Muscle of arm (tissue), 12 donors: ENCODE data around the gene PLOD2. TPM values are rescaled to one million over a fixed set of nuclear protein-coding genes. Genes with fewer than 3 reads are reported as not detected.

Experiments used
- DNase-seq: peaks from one replicate; pipeline ENCODE4 v3.0.0-alpha.2; 2013
- polyA plus RNA-seq, 12 donors: library from polyadenylated mRNA; unstranded; fragments of 120-200 nt; gene quantifications; one replicate each; pipeline ENCODE4 v1.2.1, GENCODE V29; 2013; ENCODE audit not compliant: insufficient read length in 12 of 12

Gene PLOD2
- polyA plus RNA-seq, 12 donors, result 13.4 to 80.7 (median 26.4) TPM; not detected in 1

DNA sequence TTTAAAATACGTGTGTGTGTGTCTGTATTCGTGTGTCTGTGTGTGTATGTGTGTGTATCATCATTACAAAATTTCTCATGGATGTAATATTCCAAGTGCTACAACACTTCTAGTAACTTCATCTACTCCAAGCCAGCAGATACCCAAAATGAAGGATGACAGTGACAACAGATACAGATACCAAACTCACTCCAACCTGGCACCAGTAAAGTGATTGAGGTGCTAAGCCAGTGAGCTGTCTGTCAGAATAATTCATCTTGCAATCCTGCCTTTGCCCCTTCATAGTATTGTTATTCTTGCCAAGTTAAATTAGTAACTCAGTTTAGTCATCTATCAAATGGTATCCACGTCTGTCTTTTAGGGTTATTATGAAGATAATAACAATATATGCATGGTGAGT, 58.1 kb downstream of the PLOD2 start:
- DNase-seq, result no peak

- no peak for DNase-seq
Observed at GRCh38 chr3:146101538-146101937, 59.4 kb downstream of the PLOD2 start.

DNA sequence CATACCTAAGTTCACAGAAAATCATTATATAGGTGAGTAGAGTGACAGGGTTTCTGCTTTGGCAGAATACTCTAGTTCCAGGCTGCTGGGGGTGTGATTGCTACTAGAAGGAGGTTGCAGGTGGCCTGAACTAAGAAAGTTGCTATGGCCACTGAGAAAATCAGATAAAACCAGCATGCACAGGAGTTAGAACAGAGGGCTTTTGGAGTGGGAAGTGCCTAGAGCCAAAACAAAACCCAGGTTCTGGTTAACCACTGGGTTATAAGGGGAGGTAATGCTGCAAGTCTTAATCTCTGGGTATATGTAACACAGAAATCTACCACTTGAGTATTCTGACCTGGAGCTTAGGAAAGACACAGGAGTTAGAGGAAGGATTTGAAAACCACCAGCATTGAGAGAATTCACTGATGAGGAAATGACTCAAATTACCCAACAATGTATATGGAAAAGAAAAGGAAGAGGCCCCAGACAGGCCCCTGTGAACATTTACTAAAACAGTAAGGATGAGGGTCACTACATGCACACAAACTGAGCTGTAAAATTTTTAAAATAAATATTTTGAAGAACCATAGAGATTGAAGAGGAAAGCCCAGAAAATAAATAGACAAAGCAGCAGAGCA, 60.0 kb downstream of the PLOD2 start:
- no peak for DNase-seq

DNA sequence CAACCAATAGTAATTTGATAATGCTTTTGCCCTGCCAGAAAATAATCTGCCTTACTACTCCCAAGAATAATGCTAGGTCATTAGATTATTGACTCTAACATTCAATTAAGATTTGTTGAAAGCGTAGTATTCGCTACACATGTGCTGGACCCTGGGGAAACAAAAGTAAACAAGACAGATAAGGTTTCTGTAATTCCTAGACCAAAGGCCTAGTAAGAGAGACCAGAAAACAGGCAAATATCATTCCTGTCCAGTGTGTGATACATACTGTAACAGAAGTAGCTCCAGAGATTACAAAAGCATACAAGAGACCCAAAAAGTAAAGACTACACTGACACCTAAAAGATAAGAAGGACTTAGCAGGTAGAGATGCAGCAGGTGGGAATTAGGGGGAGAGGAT, 60.8 kb downstream of the PLOD2 start:
- DNase-seq, result no peak

- no peak for DNase-seq
Observed at GRCh38 chr3:146099316-146099715, 61.7 kb downstream of the PLOD2 start.

DNA sequence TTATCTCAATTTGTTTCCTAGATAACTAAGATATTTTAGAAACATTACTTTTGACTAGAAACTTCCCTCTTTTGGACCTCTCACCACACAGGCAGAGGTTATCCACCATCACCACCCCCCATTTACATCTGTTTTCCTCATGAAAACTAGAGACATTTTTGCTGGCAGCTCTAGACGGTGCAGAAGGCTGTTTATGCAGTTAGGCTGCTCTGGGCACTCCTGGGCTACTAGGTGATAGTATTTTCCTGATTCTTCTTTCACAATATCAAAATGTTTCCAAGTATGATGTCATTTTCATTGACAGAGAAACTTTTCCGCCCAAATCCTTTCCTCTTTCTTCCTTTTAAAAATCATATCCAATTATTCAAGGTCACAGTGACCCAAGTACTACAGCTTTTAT, 67.1 kb downstream of the PLOD2 start:
- DNase-seq, result peak; percentile 50

DNA sequence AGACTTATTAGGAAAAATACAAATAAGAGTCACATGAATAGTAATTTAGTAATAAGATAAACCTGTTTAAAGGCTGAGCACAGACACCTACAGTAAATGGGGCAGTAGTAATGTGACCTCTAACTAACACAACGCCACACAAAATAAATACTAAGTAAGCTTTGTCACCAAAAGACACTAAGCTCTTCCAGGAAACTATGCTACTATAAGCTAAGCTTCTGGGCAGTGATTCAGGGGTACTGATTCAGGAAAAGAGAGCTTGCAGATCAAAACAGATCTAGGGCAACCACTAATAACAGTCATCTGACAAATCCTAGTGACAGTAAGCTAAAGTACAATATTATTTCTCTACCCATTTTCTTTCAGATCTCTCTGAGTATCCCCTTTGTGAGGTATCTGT, 68.8 kb downstream of the PLOD2 start:
- no peak for DNase-seq

DNA sequence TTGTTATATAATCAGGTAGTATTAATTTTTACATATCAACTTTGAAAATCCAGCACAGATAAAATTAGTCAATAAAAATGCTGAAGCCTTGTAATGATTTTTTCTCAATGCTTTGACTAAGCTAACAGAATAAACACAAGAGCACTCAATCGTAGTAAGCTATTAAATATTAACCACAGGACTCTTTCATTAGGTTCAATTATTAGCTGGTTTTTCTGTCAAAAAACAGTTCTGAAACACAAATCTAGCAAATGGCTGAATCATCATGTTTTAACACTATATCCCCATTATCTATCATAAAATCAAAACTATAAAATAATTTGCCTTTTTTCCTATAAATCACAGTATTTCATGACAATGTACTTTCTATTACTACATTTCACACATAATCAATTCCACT, 69.6 kb downstream of the PLOD2 start:
- no peak for DNase-seq

DNA sequence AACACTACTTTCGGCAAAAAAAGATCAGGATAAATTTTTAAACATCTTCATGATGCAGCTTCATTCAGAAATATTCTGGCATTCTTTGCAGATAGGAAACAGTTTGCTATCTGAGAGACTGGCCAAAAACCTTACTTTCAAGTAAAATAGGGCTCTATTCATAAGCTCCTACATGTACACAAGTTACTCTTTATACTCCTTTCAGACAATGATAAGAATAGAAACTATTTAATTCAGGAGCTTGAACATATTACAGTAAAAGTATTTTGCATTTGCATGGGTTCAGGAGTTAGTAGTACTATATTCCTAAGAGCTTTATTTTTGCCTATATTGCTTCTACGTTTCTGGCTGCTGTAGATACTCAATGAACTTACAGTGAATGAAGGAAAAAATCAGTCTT, 70.5 kb downstream of the PLOD2 start:
- DNase-seq, result no peak

DNA sequence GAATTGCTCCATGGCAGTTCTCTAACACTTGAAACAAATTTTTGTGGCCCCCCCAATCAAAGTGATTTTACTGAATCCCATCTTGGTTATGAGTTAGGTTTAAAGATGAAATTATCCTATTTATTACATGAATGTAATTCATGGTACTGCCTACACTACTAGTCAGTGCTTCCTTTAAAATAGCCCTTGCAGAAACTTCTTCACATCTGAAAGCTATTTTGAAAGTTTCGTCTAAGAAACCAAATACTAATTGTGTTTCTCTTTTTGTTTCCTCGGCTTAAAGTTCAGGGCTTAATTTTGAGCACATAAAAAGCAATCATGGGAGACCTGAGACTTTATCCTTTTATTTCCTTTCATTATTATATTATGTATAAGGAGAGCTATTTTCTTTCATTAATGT, 72.1 kb downstream of the PLOD2 start:
- DNase-seq, result no peak

DNA sequence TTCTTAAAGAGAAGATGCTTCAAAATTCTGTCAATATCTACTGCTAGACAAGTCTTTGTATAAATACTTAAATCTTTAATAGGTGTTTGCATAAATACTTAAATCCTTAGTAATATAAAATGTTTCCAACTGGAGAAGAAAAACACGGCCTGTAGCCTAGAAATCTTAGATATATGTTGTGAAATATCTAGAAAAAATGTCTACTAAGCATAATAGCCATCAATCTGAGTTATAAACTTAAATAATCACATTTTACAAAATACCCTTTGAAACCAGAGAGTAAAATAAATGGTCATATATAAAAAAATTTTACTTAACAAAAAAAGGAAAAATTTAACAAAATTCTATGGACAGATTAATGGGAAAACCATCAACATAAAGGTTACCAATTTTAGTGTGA, 73.9 kb downstream of the PLOD2 start:
- DNase-seq, result no peak

GRCh38 chr3:146086211-146086610, 74.8 kb downstream of the PLOD2 start:
- no peak for DNase-seq

DNA sequence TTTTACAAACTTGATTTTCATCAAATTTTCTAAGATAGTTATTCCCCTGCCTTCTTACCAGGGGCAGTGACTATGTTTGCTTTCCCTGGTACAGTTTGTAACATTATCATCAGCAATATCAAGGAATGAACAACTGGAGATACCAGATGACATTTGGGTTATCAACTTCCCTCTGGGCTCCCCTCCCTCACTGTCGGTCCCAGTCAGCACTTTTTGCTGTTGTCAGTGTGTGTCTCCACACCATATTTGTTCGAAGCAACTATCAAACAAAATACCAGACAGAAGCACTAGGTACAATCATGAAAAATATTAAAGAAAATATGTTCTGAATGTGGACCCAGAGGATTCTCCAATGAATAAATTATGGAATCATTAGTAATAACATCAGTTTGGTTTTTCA, 75.3 kb downstream of the PLOD2 start:
- DNase-seq, result no peak

DNA sequence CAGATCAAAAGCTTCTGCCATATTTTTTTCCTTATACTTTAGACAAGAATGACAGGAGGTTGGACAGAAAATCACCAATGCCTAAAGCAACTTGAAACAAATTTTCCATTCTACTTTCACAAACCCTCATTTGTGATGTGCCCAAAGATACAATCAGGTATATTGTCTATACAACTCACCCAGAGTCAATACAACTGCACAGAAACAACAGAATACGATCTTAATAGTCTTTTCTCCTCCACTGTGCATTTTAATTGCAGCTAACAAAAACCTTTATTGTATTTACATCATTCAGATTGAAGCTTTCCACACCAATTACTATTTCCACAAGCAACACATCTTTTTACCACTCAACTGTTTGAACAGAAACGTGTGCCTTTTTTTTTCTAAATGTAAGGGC, 80.4 kb downstream of the PLOD2 start:
- no peak for DNase-seq

GRCh38 chr3:146078031-146078430, 83.0 kb downstream of the PLOD2 start:
- no peak for DNase-seq

- DNase-seq, result no peak
Observed at GRCh38 chr3:146077181-146077580, 83.8 kb downstream of the PLOD2 start.

DNA sequence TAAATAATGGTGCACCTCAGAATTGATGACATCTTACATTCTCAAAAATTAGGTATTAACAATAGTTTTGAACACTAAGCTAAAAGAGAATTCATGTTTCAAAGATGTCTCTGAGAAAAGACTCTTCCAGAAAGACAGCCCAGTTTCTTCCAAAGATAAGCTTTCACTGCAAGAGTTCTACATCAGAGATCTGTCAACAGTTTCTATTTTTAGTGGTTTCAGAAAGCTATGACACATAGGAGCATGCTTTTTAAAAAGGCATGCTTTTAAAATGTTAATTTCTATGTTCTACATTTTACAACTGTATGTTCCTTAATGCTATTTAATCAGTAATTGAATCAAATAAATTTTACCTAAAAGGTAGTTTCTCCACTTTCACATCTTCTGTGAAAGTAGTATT, 88.2 kb downstream of the PLOD2 start:
- DNase-seq, result no peak

DNA sequence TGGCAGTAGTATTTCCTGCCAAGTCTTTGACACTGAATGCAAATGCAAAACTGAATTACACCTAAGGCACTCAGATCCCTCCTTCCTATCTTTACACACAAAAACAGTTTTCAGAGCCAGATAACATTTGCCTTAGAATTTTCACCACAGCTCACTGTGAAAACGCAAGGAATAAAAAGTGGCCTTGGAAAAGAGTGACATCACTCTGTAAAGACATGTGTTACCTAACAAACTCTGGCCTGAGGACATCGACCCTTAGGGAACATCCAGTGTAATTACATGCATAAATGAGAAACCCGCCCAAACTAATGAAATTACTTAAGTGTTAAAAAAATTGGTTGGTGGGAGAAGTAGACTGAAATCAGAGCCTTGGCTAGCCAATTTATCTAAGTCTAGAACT, 88.9 kb downstream of the PLOD2 start:
- DNase-seq, result no peak

- no peak for DNase-seq
Observed at GRCh38 chr3:146071632-146072031, 89.4 kb downstream of the PLOD2 start.

GRCh38 chr3:146067048-146067447, 93.9 kb downstream of the PLOD2 start:
- DNase-seq, result no peak

GRCh38 chr3:146065573-146066006, 95.4 kb downstream of the PLOD2 start:
- peak; percentile 79 for DNase-seq

DNA sequence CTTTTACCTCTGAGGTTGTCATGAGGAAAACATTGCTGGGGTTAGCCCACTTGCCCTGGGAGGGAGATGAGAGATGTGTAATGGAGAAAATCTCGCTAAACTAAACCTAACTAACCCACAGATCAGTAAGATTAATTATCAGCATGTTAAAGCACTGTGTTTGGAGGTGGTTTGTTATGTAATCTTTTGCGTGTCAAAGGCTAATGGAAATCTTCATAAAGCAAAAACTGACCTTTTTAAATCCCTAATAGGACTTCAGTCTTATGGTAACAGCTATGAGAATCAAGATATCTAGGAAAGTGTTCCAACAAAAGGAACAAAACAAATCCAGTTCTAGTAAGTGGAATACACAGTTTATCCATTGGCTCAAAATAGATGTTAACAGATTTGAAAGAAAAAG, 102.7 kb downstream of the PLOD2 start:
- no peak for DNase-seq

- DNase-seq, result no peak
Observed at GRCh38 chr3:146052791-146053310, 108.1 kb downstream of the PLOD2 start.

GRCh38 chr3:146052056-146052790, 108.8 kb downstream of the PLOD2 start:
- DNase-seq, result no peak
